GM10248 (cell line): ENCODE data around the gene CAMTA1.

Experiments
- CTCF ChIA-PET: fragments of 300-600 bp; sonication (Branson Sonifier 250); formaldehyde crosslinking; extraction: SDS; loops from one replicate; lab custom pipeline; 2021; ENCODE audit warnings: antibody characterized with exemption; lab: Yijun Ruan, JAX
- POLR2A ChIA-PET: fragments of 350-650 bp; sonication (Branson Sonifier 250); formaldehyde crosslinking; extraction: SDS; loops from one replicate; lab custom pipeline; 2020; ENCODE audit warnings: antibody characterized with exemption; lab: Yijun Ruan, JAX
- DNase-seq: peaks from one replicate; pipeline ENCODE4 v3.0.0; 2012; ENCODE audit errors: extremely low spot score
- CTCF ChIP-seq: IDR thresholded peaks from 2 replicates; pipeline ENCODE4 v1.5.1; 2012; ENCODE audit warnings: mild to moderate bottlenecking, low read depth; ENCODE audit errors: extremely low read depth, missing control alignments, control extremely low read depth

The CAMTA1 gene

GRCh38 chr1:7232441-7233236 is 447.4 kb downstream of the CAMTA1 start:
- ChIA-PET POLR2A (no interaction called here), CTCF (no interaction called here)
- DNase-seq: no peak
- TF ChIP-seq CTCF: no peak

- no peak for DNase-seq
Observed at GRCh38 chr1:7233237-7233540, 447.9 kb downstream of the CAMTA1 start.

GRCh38 chr1:7233646-7234470 is 448.6 kb downstream of the CAMTA1 start:
- ChIA-PET POLR2A (no interaction called here), CTCF (no interaction called here)
- no peak for DNase-seq
- TF ChIP-seq CTCF: no peak

More at GRCh38 chr1:7233237-7233540, 447.9 kb downstream of the CAMTA1 start:
- CTCF ChIA-PET: no interaction called here
- no peak for TF ChIP-seq CTCF
- POLR2A ChIA-PET: no interaction called here

GRCh38 chr1:7234471-7234755 is 449.2 kb downstream of the CAMTA1 start:
- no peak for TF ChIP-seq CTCF
- DNase-seq: no peak
- ChIA-PET POLR2A (no interaction called here), CTCF (no interaction called here)

- no peak for TF ChIP-seq CTCF
- ChIA-PET CTCF (no interaction called here), POLR2A (no interaction called here)
Observed at GRCh38 chr1:7235871-7236517, 450.7 kb downstream of the CAMTA1 start.

GRCh38 chr1:7236844-7237515 is 451.7 kb downstream of the CAMTA1 start:
- POLR2A ChIA-PET: no interaction called here
- CTCF ChIA-PET: no interaction called here
- no peak for TF ChIP-seq CTCF
- DNase-seq: no peak

More at GRCh38 chr1:7235871-7236517, 450.7 kb downstream of the CAMTA1 start:
- no peak for DNase-seq
